HG03135 (cell line): ENCODE measurements around the gene HOXA11.

Experiments
- ATAC-seq: cut with Tn5 transposase; IDR thresholded peaks from one replicate; pipeline ENCODE4 v1.9.1; 2021; ENCODE audit warnings: mild to moderate bottlenecking, moderate library complexity; ENCODE audit not compliant: unreplicated experiment

Gene HOXA11

DNA sequence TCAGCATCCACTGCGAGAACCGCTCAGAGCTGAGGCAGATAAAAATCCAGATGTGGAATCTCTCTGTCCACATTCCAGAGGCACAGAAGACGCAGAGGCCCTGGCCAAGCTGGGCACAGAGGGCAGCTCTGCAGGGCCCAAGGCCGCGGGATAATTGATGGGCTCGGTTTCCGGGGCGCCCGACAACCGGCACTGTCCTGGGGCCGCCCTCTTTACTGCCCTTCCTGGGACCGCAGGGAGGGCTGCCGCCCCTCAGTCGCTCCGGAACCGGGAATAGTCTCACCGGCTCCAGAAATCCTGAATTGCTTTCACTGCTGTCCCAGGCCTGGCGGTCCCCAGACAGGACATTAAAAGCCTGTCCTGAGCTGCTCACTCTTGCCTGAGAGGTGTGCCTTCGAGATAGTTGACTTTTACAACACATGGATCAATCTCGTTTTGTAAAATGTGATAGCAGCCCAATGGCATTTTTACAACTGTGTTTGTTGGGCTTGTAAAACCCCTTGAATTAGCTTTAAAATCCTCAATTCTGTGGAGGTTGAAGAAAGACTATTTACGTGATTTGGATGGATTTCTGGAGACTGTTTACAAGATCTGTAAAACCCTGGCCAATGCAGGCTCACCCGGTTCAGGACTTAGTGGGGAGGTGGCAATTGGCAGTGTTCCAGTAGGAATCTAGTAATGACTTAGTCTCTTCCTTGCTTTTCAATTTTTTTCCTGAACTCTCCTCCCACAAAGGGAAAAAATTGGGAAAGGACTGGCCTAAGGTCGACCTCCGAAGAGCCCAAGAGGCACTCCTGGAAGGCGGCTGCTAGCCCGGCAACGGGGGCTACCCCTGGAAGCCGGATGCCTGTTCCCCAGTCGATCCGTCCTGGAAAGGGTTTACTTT, 36.0 kb downstream of the HOXA11 start:
- ATAC-seq = no peak

DNA sequence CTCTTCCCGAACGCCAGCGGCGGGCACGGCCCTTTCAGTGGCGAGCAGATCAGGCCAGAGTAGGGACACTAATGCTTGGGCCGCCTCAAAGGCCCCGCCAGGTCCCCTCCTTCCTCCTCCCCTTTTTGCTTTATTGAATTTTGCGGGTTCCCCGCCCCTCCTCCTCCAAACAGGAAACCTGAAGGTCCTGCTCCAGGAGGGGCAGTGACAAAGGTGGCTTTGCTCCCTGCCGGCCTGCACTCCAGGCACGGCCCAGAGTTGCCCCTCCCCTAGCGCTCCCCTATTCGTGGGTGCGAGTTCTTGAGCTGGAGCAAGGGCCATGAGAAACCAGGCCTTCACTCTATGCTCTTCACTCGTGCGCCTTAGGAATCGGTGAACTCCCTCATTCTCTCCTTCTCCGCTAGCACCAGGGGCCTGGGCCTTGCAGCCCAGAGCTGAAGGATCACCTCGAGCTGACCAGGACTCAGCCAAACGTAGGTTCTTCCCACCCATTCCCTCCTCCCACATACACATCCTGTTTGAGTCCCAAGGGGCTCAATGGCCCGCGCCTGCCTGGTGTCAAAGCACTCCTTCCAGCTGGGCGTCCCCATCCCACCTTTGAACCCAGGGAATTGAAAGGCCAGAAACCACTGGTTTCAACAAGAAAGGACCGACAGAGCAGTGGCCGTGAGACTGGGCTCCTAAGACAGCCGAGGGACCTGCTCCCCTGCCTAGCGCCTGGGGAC, 36.8 kb downstream of the HOXA11 start:
- ATAC-seq = no peak

DNA sequence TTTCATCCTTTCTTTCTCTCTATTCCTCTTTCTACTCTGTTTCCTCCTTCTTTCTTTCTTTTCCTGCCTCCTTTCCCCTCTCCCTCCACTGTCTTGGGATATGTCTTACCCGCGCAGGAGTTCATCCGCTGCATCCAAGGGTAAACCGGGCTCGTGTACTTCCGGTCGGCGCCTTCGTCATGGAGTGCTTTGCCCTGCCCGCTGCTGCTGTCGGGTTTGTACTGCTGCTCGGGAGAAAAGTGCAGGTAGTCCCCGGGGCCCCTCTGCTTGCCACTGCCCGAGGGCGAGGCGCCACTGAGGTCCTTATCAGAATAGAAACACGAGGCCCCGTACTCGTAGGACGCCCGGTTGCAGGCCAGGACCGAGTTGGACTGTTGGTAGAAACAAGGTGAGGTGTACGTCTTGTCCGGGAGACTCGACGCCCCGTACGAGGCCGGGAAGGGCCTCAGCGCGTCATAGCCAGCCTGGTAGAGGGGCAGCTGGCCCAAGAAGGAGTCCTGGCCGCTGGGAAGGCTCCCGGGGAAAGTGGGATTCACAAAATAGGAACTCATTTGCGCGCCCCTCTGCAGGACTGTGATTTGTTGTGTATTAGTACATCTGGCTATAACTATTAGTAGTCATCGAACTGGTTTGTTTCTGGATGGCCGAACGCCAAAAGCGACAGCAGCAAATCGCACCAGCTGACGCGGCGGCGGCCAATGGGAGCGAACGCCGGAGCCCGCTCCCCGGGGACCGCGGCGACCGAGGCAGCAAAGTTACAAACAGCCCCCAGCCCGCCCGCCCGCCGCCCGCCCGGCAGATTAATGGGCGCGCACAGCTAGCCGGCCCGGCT, 37.6 kb downstream of the HOXA11 start, which contains the start of gene HOXA6:
TSS of gene HOXA6 (minus strand) at position 576 of the 832 bp plus-strand sequence. CDS start at position 551, 25 bp downstream.
- no peak for ATAC-seq

DNA sequence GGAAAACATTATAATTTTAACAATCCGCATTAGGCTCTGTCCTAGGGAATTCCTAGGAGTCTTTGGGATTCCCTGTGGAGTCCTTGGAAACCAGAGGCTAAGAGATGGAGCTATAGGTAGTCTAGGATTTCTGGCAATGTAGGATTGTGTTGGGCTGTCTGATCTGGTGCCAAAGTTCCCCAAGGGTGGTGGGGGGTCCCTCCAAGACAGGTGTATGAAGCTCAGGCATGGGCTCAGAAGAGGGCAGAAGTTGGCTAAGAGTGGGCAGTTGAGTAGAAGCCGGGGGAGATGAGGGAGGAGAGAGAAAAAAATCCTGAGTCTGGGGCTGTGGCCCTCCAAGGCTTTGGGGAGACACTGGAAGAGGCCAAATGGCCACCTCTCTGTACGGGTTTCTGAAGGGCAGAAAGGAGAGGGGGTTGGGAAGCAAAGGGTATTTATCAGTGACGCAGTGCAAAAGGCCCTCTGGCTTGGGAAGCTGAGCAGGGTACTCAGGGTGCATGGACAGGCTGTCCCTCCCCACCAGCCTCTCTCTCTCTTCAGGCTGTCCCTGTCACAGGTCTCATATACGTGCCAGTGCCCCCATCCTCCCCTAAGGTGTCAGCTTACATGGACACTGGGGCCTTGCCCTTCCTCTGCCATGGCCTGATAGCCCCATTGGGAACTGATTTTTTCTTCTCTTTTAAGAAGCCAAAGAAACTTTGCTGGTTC, 38.4 kb downstream of the HOXA11 start:
- ATAC-seq = no peak

DNA sequence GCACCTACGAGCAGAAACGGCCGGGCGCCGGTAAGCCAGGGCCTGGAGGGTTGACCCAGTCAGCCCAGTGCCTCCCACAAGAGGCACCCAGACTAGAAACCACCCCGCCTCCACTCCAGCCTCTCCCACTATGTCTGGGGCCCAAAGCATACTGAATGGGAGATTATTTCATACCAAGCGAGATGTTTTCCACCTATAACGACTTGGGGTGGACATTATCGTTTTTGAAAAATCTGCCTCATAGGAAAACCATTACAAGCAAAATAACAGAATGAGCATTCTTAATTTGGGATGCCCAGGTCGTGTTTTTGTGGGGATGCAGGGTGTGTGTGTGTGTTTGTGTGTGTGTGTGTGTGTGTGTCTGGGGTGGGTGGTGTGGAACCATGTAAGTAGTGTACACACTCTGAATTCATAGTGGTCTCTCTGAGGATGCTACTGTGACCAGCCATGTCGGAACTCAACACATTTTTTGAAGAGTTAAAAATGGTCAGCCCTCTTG, 39.1 kb downstream of the HOXA11 start:
- no peak for ATAC-seq

DNA sequence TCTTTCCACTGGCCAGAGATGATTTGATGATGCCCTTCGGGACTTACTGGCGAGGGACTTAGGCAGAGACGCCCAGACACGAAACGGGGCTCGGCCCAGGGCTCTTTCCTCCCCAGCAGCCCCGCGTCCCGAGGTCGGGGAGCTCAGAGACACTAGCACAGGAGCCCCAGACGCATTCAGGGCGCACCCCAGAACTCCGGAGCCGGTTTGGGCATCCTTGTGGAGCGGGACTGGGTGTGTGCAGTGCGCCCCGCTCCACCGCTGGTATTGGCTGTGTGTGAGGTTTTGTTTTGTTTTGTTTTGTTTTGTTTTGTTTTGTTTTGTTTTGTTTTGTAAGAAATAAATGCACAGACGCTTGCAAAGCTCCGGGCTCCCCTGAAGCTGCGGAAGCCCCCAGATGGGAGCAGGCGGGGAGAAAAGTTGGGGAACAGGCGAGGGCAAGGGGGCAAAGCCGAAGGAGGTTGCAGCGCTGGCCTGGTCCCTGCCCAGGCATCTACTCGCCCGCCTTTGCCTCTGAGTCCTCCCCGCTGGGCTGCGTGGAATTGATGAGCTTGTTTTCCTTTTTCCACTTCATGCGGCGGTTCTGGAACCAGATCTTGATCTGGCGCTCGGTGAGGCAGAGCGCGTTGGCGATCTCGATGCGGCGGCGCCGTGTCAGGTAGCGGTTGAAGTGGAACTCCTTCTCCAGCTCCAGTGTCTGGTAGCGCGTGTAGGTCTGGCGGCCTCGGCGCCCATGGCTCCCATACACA, 39.7 kb downstream of the HOXA11 start:
- no peak for ATAC-seq

DNA sequence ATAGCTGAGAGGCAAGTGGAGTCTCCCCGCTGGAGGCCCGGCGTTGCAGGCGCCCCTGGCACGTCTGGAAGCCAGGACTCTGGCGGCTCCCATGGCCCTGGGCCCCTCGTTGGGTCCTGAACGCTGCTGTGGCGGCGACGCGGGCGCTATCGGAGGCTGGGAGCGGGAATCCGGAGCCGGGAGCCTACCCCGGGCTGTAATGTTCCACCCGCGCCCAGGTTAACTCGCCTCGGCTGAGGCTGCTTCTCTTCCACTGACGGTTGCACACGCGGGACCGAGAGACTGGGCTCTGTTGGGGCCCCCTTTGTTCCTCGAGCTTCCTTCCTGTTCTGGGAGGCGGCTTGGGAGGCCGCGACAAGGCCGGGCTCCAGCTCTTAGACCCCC, 40.3 kb downstream of the HOXA11 start:
- ATAC-seq = no peak

DNA sequence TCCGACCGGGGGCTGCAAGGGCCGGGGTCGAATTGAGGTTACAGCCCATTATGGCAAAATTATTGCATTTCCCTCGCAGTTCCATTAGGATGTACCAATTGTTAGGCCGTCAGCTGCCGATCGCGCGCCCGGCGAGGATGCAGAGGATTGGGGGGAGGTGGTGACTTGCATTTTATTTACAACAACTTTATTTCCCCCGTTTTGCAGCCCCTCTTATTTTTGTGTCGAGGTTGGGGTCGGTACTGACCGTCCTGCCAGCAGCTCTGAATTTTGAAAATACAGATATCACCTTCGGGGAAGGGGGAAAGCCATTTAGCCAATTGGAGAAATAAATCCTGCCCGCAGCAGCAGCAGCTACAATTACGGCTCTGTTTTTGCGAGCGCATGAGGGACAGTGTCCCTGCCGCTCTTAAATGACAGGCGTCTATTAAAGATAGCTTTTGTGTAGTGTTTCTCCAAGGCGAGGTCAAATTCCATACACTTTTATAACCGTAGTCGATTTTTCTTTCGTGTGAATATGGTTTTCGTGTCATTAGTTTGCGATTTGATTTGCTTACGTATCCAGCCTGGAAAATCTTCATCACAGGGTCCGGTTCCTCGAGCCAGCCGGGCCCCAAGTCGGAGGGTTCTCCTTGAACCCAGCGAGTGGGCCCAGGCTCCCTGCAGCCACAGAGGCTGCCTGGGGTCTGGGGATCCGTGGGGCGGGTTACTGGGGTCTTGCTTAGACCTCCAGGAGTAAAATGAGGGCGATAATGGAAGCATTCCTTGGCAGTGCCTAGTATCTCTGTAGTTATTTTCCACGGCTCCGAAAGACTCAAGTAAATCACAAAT, 40.9 kb downstream of the HOXA11 start:
- no peak for ATAC-seq

DNA sequence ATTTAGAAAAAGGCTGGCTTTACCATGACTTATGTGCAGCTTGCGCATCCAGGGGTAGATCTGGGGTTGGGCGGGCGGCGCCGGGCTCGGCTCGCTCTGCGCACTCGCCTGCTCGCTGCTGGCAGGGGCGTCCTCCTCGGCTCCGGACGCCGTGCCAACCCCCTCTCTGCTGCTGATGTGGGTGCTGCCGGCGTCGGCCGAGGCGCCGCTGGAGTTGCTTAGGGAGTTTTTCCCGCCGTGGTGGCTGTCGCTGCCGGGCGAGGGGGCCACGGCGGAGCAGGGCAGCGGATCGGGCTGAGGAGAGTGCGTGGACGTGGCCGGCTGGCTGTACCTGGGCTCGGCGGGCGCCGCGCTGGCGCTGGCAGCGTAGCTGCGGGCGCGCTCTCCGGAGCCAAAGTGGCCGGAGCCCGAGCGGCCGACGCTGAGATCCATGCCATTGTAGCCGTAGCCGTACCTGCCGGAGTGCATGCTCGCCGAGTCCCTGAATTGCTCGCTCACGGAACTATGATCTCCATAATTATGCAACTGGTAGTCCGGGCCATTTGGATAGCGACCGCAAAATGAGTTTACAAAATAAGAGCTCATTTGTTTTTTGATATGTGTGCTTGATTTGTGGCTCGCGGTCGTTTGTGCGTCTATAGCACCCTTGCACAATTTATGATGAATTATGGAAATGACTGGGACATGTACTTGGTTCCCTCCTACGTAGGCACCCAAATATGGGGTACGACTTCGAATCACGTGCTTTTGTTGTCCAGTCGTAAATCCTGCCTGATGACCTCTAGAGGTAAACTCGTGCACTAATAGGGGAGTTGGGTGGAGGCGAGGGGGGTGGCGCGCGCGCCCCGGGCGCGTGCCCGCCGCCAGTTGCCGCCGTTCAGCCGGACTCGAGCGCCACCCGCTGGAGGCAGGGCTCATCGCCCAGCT, 41.7 kb downstream of the HOXA11 start, which contains the start of gene HOXA5:
TSS of gene HOXA5 (minus strand) at position 659 of the 927 bp plus-strand sequence. CDS start at position 585, 74 bp downstream.
- no peak for ATAC-seq

DNA sequence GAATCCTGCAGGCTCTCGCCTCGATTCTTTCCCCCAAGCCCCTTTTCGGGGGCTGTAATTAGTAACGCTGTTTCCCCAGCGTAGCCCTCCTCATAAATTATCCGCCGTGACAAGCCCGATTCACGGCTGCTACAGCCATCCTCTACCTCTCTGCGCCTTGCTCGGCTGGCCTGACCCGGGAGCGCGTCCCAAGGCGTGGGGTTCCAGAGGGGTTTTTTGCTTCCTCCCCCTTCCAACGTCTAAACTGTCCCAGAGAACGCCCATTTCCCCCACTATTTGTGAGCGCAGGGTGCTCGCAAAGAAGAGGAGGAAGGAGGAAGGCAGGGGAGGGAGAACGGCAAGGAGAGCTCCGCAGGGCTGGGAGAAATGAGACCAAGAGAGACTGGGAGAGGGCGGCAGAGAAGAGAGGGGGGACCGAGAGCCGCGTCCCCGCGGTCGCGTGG, 42.4 kb downstream of the HOXA11 start:
- ATAC-seq = no peak

DNA sequence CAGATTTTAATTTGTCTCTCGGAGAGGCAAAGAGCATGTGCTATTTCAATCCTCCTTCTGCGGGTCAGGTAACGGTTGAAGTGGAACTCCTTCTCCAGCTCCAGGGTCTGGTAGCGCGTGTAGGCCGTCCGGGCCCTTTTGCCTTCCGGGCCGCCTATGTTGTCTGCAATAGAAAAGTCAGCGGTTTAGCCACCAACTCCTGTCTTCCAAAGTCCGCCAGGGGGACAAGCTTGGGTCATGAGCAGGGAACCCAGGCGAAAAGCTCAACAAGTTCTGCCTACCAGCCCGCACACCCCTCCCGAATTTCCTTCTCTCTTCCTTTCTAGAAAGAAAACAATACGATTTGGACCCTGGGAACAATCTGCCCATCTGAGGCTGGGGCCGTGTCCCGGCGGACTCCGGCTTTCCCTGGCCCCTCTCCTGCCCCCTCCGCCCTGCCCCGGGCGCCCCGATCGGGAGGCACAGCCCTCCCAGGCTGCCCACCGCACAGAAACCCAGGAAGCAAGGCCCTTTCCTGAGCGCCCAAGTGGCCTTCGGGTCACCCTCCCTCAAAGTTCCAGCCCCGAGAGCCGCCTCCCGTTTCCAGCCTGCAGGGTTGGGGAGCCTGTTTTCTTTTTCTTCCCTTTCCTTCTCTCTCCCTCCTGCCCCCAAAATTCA, 43.0 kb downstream of the HOXA11 start:
- no peak for ATAC-seq

DNA sequence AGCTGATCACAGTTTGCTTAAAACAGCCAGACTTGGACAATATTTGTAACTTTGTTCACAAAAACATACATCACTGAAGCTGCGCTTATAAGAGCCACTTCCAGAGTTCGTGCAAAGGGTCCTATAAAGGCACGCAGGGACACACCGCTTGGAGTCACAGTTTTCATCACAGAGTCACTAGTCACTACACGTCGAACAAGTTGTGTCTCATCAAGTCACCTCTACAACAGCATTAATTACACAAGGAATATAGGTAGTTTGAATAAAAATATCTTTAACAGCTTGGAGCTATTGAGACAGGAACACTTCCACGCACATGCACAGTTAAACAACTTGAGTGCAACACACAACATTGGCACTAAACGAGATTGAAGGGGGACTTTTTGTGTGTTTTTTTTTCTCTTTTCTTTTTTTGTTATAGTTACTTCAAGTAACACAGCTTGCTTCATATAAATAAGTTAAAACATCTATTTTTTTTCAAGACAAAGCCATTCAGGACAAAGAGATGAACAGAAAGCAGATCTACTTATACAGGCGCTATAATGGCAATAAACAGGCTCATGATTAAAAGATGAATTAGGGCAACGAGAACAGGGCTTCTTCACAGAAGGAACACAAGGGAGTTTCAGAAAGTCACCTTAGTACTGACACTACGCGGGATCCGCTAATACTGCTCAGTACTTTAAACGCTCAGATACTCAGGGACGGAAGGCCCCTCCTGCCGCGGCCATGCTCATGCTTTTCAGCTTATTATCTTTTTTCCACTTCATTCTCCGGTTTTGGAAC, 43.7 kb downstream of the HOXA11 start:
- no peak for ATAC-seq

DNA sequence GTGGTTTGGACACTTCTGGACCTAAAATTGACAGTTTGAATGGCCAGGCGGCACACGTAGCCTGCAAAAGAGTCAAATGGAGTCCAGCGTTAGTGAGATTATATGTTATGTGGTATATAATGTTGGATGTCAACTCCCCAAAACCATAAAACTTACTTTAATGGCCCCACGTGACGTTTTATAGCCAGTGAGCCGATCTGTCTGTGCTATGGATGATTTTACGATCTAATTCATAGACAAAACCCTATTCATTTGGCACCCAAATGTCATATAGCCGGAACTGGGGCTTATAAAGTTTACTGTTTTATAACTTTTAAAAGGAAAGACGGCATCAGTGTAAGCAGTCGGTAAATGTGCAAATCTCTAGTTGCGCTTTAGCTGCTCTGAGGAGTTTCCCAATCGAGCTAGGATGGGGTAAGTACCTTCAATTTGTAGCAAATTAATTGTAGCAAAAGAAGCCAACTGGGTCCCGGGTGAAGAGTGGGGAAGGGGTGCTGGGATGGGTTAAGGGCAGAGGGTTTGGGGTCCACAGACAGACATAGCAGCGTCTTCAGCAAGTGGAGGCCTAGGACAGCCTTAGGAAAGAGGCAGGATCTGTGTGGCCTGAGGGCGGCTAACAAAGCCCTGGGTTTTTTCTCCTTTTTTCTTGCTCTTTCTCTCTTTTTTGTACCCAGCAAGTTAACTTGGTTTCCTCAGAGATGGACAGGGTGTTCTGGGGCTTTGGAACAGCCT, 44.7 kb downstream of the HOXA11 start:
- no peak for ATAC-seq

DNA sequence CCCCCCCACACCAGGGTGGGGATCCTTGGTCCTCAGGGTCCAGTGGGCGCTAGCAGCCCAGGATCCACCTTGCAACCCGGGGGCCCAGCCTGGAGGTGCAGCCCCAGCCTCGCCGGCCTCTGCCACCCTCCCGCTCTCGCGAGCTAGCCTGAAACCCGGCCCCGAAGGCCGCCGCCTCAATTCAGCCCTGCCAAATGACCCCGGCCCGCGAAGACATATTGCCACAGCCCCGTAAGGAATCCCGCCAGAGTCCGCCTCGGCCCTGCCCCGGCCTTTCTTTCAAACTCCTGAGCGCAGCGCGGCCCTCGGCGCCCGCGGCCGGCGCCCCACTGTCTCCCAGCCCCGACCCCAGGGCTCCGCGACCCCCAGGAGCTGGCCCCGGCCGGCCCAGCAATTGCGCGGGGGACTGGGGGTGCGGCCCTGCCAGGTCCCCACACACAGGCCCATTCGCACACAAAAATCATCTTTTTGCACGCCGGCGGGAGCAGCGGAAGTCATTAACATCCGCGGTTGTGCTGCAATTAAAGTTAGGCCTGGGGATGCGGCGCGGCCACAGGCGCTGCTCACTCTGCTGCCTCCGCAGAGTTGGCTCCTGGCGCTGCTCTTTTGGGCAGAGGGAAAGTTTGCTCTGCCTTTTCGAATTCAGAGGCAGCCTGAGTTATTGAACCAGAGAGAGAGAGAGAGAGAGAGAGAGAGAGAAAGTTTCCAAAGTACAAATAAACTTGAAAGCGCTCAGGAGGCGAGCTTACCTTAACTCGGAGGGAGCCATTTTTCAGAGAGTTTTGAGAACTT, 45.5 kb downstream of the HOXA11 start:
- ATAC-seq = no peak

DNA sequence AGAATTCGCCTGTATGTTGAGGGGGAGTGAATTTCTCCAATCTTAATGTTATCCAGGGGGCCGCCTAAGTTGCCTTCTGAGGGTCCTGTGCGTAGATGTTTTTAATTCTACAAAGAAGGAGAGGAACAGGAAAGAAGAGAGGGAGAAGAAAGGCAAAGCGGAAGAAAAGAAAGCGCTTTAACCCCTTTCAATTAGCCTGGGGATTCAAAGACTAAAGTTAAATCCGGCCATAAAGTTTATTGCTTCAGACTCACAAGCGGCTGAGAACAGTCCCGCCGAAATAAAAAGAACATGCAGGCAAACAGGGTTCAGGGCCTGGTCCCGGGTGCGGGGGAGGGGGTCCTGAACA, 46.1 kb downstream of the HOXA11 start:
- no peak for ATAC-seq
